Epidermal melanocyte (primary cell): ENCODE measurements around the gene GTF2IRD1.
"Not testable (repeated sequence)": the region's sequence is repeated elsewhere in the genome, so short reads cannot be mapped to it uniquely, and the experiment has no call there.

Experiments
- DNase-seq: peaks from one replicate; pipeline ENCODE4 v3.0.0; 2011; ENCODE audit warnings: low spot score; ENCODE audit not compliant: insufficient read length

Gene GTF2IRD1

GRCh38 chr7:74650055-74650454, 196.3 kb downstream of the GTF2IRD1 start:
- not testable (repeated sequence) for DNase-seq

GRCh38 chr7:74650493-74651132, 196.9 kb downstream of the GTF2IRD1 start:
- DNase-seq: not testable (repeated sequence)

DNA sequence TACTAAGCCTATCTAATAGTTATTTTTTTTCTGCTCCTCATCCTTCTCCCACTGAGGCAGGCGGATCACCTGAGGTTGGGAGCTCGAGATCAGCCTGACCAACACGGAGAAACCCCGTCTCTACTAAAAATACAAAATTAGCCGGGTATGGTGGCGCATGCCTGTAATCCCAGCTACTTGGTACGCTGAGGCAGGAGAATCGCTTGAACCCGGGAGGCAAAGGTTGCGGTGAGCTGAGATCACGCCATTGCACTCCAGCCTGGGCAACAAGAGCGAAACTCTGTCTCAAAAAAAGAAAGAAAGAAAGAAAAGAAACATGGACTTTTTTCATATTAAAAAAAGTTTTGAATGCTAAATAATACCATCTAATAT, 197.4 kb downstream of the GTF2IRD1 start:
- DNase-seq: not testable (repeated sequence)
